Stimulated activated CD8-positive, alpha-beta memory T cell treated with anti-CD3 and anti-CD28 coated beads, Interleukin-7, amount 100 ng/mL, for 24 hours (primary cell): Measurements from ENCODE around the gene SMOC1.

Source experiments
- DNase-seq: peaks from one replicate; pipeline ENCODE4 v3.0.0-alpha.2; 2020; ENCODE audit warnings: low read depth

SMOC1 gene

GRCh38 chr14:69865701-69866365, 13.4 kb upstream of the SMOC1 start:
- no peak for DNase-seq

- no peak for DNase-seq
Measured at GRCh38 chr14:69868363-69868963, 10.8 kb upstream of the SMOC1 start.

DNA sequence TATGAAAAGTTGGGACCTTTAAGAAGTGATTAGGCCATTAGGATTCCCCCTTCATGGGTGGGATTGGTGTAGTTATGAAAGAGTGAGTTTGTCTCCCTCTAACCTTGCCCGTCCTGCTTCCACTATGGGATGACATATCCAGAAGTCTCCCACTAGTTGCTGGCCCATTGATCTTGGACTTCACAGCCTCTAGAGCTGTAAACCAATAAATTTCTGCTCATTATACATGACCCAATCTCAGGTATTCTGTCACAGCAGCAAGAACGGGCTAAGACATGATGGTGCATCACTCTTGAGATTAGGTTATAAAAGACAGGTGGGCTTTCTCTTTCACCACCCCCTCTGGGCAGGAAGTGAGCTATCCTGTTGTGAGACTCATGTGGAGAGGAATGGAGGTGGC, 8.6 kb upstream of the SMOC1 start:
- no peak for DNase-seq

- DNase-seq = no peak
Measured at GRCh38 chr14:69873877-69874780, 5.1 kb upstream of the SMOC1 start.

DNA sequence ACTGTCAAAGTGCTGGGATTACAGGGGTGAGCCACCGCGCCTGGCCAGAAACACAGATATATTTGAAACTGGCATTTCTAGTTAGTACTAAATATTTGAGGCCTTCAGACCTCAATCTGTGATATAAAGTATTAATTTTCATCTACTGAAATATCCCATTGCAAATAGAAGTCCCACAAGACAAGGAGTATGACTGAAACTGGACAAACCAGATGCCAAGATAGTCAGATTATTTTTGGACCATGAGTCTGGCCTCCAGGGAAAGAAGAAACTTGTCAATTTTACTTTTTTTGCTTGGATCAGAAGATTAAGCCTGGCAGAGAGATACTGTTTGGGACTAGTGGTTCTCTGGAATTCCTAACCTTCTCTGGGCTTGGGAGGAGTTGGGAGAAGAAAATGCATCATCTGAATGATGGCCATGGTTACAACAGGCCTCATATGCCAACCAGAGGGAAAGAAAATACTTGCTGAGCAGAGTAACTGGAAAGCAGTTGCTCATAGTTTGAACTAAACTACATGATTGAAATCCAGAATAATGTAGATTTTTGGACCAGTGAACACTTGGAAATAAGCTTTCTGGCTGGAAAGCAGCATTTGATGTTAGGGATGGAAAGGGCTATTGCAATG, 2.9 kb upstream of the SMOC1 start:
- DNase-seq = no peak

GRCh38 chr14:69876848-69877306, 2.3 kb upstream of the SMOC1 start:
- DNase-seq = no peak

GRCh38 chr14:69877492-69877891, 1.7 kb upstream of the SMOC1 start:
- no peak for DNase-seq

DNA sequence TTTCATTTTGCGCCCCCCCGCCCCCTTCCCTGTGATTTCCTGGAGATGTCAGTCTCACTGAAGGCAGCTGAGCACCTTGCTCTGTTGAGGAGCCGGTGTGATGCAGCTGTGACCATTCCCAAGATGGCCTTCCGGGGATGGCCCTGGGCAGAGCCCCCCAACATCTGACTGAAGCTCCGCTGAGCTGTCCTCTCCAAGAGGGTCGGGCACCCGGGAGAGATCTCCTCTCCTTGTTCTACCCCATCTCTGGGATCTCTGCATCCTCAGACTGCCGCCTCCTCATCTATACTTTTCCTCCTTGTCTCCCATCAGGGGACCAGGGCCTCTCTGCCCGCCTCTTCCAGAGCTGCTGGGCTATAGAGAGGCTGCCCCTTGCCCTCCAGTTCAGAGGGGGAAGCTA, 965 bp upstream of the SMOC1 start:
- DNase-seq = no peak

DNA sequence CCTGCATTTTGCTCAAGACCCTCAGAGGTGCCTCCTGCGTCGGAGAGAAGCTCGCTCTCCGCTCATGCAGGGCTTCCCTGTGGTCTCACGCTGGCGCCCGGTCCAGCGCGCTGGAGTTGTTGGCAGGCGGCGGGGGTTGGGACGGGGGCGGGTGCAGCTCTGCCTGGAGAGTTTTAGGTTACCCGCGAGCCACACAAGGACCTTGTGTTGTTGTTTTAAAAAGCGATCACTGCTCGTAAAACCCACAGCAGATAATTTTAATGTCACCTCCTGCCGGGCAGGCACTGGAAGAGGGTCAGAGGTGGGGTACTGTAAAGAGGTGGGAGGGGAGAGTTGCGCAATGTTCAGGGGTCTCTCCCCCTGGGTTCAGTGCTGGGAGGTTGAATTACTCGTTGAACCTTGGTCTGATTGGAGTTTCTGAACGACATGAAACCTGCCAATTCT, 850 bp downstream of the SMOC1 start:
- no peak for DNase-seq

- DNase-seq = no peak
Measured at GRCh38 chr14:69880893-69881292, 1.7 kb downstream of the SMOC1 start.

DNA sequence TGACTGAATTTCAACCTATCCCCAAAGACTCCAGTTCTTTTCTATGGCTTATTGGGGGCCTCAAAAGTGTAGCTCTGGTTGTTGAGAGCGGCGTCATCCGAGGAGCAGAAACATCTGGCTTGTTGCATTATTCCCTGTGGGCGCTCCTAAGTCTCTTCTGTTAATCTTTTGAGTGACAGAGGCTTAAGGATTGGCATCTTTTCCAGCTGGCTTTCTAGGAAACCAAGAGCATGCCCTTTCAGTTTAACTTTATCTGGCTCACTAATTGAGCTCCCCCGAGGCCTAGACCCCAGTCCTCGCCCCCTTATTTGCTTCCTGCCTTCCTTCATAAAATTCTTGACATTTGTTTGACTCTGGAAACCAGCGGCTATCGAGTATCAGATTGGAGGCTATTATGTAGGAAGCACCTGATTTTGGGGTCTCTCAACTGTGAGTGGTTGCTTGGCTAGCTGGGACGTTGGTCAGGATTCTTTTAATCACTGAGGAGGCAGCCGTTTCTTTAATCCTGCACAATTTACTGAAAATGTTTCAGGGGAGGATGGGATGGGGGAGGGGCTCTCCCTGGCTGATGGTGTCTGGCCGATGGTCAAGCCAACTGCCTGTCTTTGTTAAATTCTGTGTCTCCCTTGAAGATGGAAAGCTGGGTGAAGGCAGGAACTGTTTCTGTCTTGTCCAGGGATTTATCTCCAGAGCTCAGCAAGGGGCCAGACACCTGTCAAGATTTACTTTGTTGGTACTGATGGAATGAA, 3.1 kb downstream of the SMOC1 start:
- DNase-seq = no peak

- DNase-seq = no peak
Measured at GRCh38 chr14:69882915-69883314, 3.7 kb downstream of the SMOC1 start.

DNA sequence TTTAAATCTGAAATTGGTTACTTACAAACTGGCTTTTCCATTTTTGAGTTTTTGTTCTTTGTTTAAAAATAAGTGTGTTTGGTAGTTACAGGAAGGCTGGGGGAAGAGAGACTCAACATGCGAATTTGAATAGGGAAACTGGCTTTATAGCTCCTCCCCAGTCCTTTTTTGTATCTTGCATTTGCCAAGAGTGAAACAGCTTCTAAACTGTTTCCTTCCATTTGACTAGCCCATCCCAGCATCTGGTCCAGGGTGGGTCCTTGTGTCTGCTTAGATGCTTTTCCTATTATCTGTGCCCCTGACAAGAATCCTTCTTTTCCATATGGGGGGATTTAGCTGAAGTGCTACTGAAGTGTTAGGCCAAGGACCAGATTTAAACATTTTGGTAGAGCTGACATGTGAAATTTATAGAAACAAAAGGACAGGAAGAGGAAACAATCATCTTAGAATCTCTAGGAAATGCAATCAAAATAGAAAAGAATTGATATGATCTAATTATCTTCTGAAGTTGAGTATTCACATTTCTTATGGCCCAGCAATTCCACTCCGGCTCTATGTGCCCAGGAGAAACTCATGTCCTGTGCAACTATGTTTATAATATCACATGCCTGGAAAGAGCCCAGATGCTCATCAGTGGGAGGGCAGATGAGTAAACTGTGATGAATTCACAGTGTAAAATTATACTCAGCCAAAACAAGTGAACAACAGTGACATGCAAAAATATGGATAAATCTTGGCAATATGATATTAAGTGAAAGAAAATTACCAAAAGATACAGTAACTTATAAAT, 7.4 kb downstream of the SMOC1 start:
- DNase-seq = no peak

DNA sequence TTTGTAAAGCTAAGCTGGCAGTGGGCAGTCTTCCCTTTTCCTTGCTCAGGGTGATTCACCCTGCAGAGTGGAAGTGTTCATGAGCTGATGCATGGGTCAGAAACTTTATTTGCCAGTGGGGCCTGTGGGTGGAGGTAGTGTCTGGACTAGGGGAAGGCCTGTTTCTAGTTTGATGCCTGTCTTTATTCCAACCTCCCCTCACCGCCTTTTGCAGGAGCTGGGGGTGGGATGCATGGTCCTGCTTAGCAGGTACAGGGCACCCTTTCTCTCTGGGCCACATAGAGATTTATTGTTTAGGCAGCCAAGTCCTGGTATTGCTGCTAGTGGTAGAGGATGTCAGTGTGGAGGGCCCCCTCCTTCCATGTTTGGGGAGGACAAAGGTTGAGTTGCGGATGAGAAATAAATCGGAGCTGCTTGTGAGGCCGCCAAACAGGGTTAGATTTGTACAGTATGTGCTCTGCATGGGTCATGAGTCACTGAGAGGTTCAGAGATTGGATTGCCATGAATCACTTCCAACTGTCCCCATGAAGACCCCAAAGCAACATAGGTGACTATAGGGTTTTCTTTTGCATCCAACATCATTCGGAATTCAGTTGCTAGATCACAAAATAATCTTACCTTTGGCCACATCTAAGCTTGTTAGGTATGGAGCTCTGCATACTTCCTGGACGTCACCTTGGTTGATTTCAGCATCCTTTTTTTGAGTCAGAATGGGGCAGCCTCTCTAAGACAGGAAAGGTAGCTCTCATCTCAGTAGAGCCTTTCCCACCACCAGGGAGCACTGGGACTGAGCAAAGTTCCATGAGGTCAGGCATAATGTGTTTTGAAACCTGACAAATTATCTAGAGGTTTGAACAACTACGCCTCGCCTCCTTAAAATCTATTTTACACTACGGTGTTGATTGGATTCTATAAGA, 8.8 kb downstream of the SMOC1 start:
- no peak for DNase-seq

GRCh38 chr14:69891422-69891821, 12.2 kb downstream of the SMOC1 start:
- no peak for DNase-seq

- DNase-seq = no peak
Measured at GRCh38 chr14:69895109-69895508, 15.9 kb downstream of the SMOC1 start.

- no peak for DNase-seq
Measured at GRCh38 chr14:69896080-69896479, 16.9 kb downstream of the SMOC1 start.

GRCh38 chr14:69896972-69897371, 17.8 kb downstream of the SMOC1 start:
- no peak for DNase-seq

- DNase-seq = no peak
Measured at GRCh38 chr14:69900603-69901002, 21.4 kb downstream of the SMOC1 start.
